HFFc6 (cell line): ENCODE results near the gene TMEM97. TPM values are rescaled to one million over a fixed set of nuclear protein-coding genes. Genes with fewer than 3 reads are reported as not detected.
"Not testable (repeated sequence)": the region's sequence is repeated elsewhere in the genome, so short reads cannot be mapped to it uniquely, and the experiment has no call there.

Experiments
- DNase-seq: peaks from one replicate; pipeline ENCODE4 v3.0.0-alpha.2; 2018
- H3K27ac Mint-ChIP-seq: 2 replicates; pipeline ENCODE4 v1.8.0; 2020; ENCODE audit warnings: mild to moderate bottlenecking, mixed read lengths
- H3K27me3 Mint-ChIP-seq: 2 replicates; pipeline ENCODE4 v1.8.0; 2021; ENCODE audit warnings: mild to moderate bottlenecking, moderate library complexity, mixed read lengths; ENCODE audit not compliant: insufficient read depth
- H3K36me3 Mint-ChIP-seq: 2 replicates; pipeline ENCODE4 v1.8.0; 2021; ENCODE audit warnings: low read depth, mixed read lengths
- H3K4me1 Mint-ChIP-seq: 2 replicates; pipeline ENCODE4 v1.8.0; 2020; ENCODE audit warnings: low read depth, mixed read lengths
- H3K4me3 Mint-ChIP-seq: 2 replicates; pipeline ENCODE4 v1.8.0; 2020; ENCODE audit warnings: mild to moderate bottlenecking, moderate library complexity, mixed read lengths
- H3K9me3 Mint-ChIP-seq: 2 replicates; pipeline ENCODE4 v1.8.0; 2020; ENCODE audit warnings: mild to moderate bottlenecking, mixed read lengths
- CTCF ChIP-seq: fragments of 200-600 bp; sonication (generic); IDR thresholded peaks from 2 replicates; pipeline ENCODE4 v1.5.0; 2021; ENCODE audit warnings: antibody characterized with exemption, mild to moderate bottlenecking
- total RNA-seq, 6 experiments: library from RNA; stranded (reverse); fragmentation: NEBNext Ultra II Directional; extraction: Animal tissue kit (Norgen Biotek cat#: 25700); gene quantifications; 2 replicates in 1 of 6; 3 replicates in 5 of 6; pipeline ENCODE4 v1.2.3, GENCODE V29; 2021

TMEM97 gene
- total RNA-seq, 6 experiments from 2014 or later: 17.6 to 29.5 (median 24.1) TPM

- peak; percentile 100 for DNase-seq
- no peaks in the 10 kb centered on the region for H3K9me3 Mint-ChIP-seq
- H3K27ac Mint-ChIP-seq: peak within 1 kb of the TSS; percentile 99
- H3K36me3 Mint-ChIP-seq: peaks cover 26% of the 10 kb centered on the region
- TF ChIP-seq CTCF: no peak; the same call in 1 of the 2 replicates
- H3K27me3 Mint-ChIP-seq: peaks cover 2% of the 10 kb centered on the region
- peaks cover 57% of the 10 kb centered on the region for H3K4me1 Mint-ChIP-seq
- H3K4me3 Mint-ChIP-seq: peak within 1 kb of the TSS; percentile 98
These were observed 16.4 kb downstream of the TMEM97 start, which contains the start of the genes IFT20 and TNFAIP1 for GRCh38 chr17:28335201-28335958. Gene IFT20 (minus strand): TSS chr17:28335472. CDS start chr17:28331985, 3,487 bp downstream. Gene TNFAIP1 (plus strand): TSS chr17:28335761. CDS start chr17:28339522, 3,761 bp downstream.

GRCh38 chr17:28335959-28336871 lies 17.2 kb downstream of the TMEM97 start:
- peaks cover 26% of the 10 kb centered on the region for H3K36me3 Mint-ChIP-seq
- H3K27ac Mint-ChIP-seq: peak overlapping the region; percentile 99
- H3K4me3 Mint-ChIP-seq: peak overlapping the region; percentile 98
- peaks cover 2% of the 10 kb centered on the region for H3K27me3 Mint-ChIP-seq
- no peaks in the 10 kb centered on the region for H3K9me3 Mint-ChIP-seq
- DNase-seq: peak; percentile 89
- TF ChIP-seq CTCF: no peak
- H3K4me1 Mint-ChIP-seq: peaks cover 57% of the 10 kb centered on the region

- peak overlapping the region; percentile 99 for H3K27ac Mint-ChIP-seq
- peaks cover 2% of the 10 kb centered on the region for H3K27me3 Mint-ChIP-seq
- no peaks in the 10 kb centered on the region for H3K9me3 Mint-ChIP-seq
- peaks cover 26% of the 10 kb centered on the region for H3K36me3 Mint-ChIP-seq
- H3K4me1 Mint-ChIP-seq: peaks cover 49% of the 10 kb centered on the region
- peak overlapping the region; percentile 98 for H3K4me3 Mint-ChIP-seq
- DNase-seq: peak; percentile 72
- TF ChIP-seq CTCF: peak; percentile 22; the same call in 1 of the 2 replicates
These were observed 19.2 kb downstream of the TMEM97 start for GRCh38 chr17:28338056-28338768.

- Mint-ChIP-seq H3K4me3 (peak overlapping the region; percentile 98), H3K4me1 (peaks cover 43% of the 10 kb centered on the region), H3K36me3 (peaks cover 28% of the 10 kb centered on the region), H3K27ac (peak overlapping the region; percentile 99)
- not testable (repeated sequence) for H3K9me3 Mint-ChIP-seq, DNase-seq, H3K27me3 Mint-ChIP-seq
These were observed 19.8 kb downstream of the TMEM97 start for GRCh38 chr17:28338769-28339212.

GRCh38 chr17:28339431-28339830 lies 20.4 kb downstream of the TMEM97 start:
- no peak overlapping the region for H3K4me3 Mint-ChIP-seq
- H3K36me3 Mint-ChIP-seq: peaks cover 30% of the 10 kb centered on the region
- peak overlapping the region; percentile 52 for H3K27ac Mint-ChIP-seq
- H3K9me3 Mint-ChIP-seq: no peaks in the 10 kb centered on the region
- H3K27me3 Mint-ChIP-seq: peaks cover 5% of the 10 kb centered on the region
- no peak for DNase-seq
- H3K4me1 Mint-ChIP-seq: peaks cover 36% of the 10 kb centered on the region
- TF ChIP-seq CTCF: no peak
